ENCODE measurements around the gene GSE1. TPM values are rescaled to one million over a fixed set of nuclear protein-coding genes. Genes with fewer than 3 reads are reported as not detected.

The GSE1 gene
- total and polyA plus RNA-seq, 2 of the 13 experiments (the other 11 are each of a cell fraction or from before 2014, with no cell fraction given) = 16.1 to 31.2 TPM

DNA sequence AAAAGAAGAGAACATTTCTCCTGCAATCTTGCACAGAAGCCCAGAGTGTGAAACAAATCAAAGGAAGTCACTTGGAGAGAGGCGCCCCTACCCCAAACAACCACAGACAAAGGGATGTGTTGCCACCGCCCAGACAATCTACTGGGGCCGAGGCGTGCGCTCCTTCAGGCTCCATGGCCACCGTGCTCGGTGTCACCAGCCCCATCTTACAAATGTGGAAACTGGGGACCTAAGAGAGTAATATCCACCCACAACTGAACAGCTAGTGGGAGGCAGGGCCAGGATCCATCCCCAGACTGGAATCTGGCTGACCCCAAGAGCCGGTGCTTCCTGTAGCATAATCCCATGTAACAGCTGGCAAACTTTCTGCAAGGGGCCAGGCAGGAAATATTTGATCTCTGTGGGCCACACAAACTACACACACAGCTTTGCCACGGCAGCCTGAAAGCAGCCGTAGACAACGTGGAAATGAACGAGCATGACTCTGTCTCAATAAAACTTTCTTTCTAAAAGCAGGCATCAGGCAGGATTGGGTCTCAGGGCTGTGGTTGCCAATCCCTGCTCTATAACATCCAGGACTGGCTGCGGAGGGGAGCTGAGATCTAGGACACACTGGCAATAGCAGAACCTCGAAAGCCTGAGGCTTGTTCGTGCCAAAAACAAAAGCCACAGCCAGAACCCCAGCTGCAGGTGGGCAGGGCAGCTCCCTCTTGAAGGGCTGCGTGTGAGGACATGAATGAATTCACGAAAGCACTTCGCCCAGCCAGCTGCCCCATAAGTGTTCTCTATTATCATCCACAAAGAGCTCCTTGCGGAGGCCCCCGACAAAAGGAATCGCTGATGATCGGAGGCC, 102.3 kb downstream of the GSE1 start:
- no TSS peak for BruUV-seq (replicated peaks)
- ChIA-PET POLR2A (interaction anchor here (0.9 kb wide), 1 partner anchor 86 kb away, joined by 3 read pairs; no protein-coding TSS in a partner anchor), CTCF (ENCODE audit: low intra/inter-chr PET ratio, low total read pairs) (no interaction called here)
- H3K27ac ChIP-seq (ENCODE audit: extremely low read length, insufficient read depth, low read length) = no peak overlapping the region
- ATAC-seq (no peak), FAIRE-seq (no peak), DNase-seq (ENCODE audit: low spot score) (no peak)
- TF ChIP-seq SAP130 (CRISPR knock-in tag; IDR thresholded peaks at IDR 0.05; ENCODE audit: low read depth) (no peak), ZNF607 (CRISPR knock-in tag; IDR thresholded peaks at IDR 0.05; ENCODE audit: borderline replicate concordance) (no peak), ZNF17 (CRISPR knock-in tag; IDR thresholded peaks at IDR 0.05) (no peak), PHF20 (CRISPR knock-in tag; IDR thresholded peaks at IDR 0.05) (no peak), GFI1 (CRISPR knock-in tag; IDR thresholded peaks at IDR 0.05; ENCODE audit: borderline replicate concordance) (no peak)
- TF ChIP-seq, protein P1, sequence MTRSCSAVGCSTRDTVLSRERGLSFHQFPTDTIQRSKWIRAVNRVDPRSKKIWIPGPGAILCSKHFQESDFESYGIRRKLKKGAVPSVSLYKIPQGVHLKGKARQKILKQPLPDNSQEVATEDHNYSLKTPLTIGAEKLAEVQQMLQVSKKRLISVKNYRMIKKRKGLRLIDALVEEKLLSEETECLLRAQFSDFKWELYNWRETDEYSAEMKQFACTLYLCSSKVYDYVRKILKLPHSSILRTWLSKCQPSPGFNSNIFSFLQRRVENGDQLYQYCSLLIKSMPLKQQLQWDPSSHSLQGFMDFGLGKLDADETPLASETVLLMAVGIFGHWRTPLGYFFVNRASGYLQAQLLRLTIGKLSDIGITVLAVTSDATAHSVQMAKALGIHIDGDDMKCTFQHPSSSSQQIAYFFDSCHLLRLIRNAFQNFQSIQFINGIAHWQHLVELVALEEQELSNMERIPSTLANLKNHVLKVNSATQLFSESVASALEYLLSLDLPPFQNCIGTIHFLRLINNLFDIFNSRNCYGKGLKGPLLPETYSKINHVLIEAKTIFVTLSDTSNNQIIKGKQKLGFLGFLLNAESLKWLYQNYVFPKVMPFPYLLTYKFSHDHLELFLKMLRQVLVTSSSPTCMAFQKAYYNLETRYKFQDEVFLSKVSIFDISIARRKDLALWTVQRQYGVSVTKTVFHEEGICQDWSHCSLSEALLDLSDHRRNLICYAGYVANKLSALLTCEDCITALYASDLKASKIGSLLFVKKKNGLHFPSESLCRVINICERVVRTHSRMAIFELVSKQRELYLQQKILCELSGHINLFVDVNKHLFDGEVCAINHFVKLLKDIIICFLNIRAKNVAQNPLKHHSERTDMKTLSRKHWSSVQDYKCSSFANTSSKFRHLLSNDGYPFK (CRISPR knock-in tag; IDR thresholded peaks at IDR 0.05; ENCODE audit: borderline replicate concordance) = no peak
- TF ChIP-seq, protein P2, sequence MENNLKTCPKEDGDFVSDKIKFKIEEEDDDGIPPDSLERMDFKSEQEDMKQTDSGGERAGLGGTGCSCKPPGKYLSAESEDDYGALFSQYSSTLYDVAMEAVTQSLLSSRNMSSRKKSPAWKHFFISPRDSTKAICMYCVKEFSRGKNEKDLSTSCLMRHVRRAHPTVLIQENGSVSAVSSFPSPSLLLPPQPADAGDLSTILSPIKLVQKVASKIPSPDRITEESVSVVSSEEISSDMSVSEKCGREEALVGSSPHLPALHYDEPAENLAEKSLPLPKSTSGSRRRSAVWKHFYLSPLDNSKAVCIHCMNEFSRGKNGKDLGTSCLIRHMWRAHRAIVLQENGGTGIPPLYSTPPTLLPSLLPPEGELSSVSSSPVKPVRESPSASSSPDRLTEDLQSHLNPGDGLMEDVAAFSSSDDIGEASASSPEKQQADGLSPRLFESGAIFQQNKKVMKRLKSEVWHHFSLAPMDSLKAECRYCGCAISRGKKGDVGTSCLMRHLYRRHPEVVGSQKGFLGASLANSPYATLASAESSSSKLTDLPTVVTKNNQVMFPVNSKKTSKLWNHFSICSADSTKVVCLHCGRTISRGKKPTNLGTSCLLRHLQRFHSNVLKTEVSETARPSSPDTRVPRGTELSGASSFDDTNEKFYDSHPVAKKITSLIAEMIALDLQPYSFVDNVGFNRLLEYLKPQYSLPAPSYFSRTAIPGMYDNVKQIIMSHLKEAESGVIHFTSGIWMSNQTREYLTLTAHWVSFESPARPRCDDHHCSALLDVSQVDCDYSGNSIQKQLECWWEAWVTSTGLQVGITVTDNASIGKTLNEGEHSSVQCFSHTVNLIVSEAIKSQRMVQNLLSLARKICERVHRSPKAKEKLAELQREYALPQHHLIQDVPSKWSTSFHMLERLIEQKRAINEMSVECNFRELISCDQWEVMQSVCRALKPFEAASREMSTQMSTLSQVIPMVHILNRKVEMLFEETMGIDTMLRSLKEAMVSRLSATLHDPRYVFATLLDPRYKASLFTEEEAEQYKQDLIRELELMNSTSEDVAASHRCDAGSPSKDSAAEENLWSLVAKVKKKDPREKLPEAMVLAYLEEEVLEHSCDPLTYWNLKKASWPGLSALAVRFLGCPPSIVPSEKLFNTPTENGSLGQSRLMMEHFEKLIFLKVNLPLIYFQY (CRISPR knock-in tag; IDR thresholded peaks at IDR 0.05; ENCODE audit: borderline replicate concordance) = no peak
- H2AFZ ChIP-seq (ENCODE audit: low read length) = no peak overlapping the region
- no peak overlapping the region for H3K9ac ChIP-seq (ENCODE audit: insufficient read depth, low read depth, low read length)
- H3K9me3 ChIP-seq (ENCODE audit: low read length) = peaks cover 7% of the 10 kb centered on the region
- H3K4me3 ChIP-seq (replicated peaks in 1 of 3; ENCODE audit: insufficient read depth in 1 of 3, low read depth in 2 of 3, low read length in 3 of 3) = no peak overlapping the region
- H3K27me3 ChIP-seq (ENCODE audit: control insufficient read depth in 1 of 2, insufficient read depth in 2 of 2, low read length in 2 of 2) = peaks cover 8 to 34% of the 10 kb centered on the region in 2 experiments; a peak in 4 of 5 replicates
- H3K36me3 ChIP-seq (replicated peaks in 1 of 2; ENCODE audit: control insufficient read depth in 1 of 2, insufficient read depth in 2 of 2, low read length in 2 of 2) = no peaks in the 10 kb centered on the region
- no peak overlapping the region for H3K4me2 ChIP-seq (ENCODE audit: low read depth, low read length)
- peaks cover 3% of the 10 kb centered on the region; the same call in 1 of the 2 replicates for H4K20me1 ChIP-seq (ENCODE audit: insufficient read depth, low read length)
- 57% methylated on average over 18 of the region's 22 CpGs for WGBS (ENCODE audit: low lambda C conversion rate)
- in situ Hi-C loops (cut with HindIII; ENCODE audit: extremely low pct_ligation_motif_present, low pct_unique_long_range_greater_than_20kb) = loop anchor here (5.0 kb wide), 1 partner anchor 58 kb away; no protein-coding TSS in a partner anchor
- intact Hi-C loops (cut with micrococcal nuclease; ENCODE audit: unreplicated experiment) = loop anchor here (10.0 kb wide), 1 partner anchor 321 kb away; no protein-coding TSS in a partner anchor
- no peaks in the 10 kb centered on the region for H3K79me2 ChIP-seq (ENCODE audit: insufficient read depth, low read length)
- H3K4me1 ChIP-seq (ENCODE audit: insufficient read depth, low read length) = 0 out of 2 replicates have a peak, but pooled peaks cover 5% of the 10 kb centered on the region
